Measurements from ENCODE around the gene KIF1C.

The KIF1C gene

GRCh38 chr17:5031365-5032082 is 33.8 kb downstream of the KIF1C start (continued):
- TF ChIP-seq ZSCAN4 (tag by site-specific recombination; IDR thresholded peaks at IDR 0.05) (no peak), ZNF791 (tag by site-specific recombination; IDR thresholded peaks at IDR 0.05) (no peak), ZNF639 (tag by site-specific recombination; IDR thresholded peaks at IDR 0.05) (no peak), ZNF350 (tag by site-specific recombination; IDR thresholded peaks at IDR 0.05) (no peak), ZNF707 (tag by site-specific recombination; IDR thresholded peaks at IDR 0.05) (no peak), OVOL3 (tag by site-specific recombination; IDR thresholded peaks at IDR 0.05) (no peak), ZNF785 (tag by site-specific recombination; IDR thresholded peaks at IDR 0.05) (no peak), RBAK (tag by site-specific recombination; IDR thresholded peaks at IDR 0.05) (no peak), HIC1 (tag by site-specific recombination; IDR thresholded peaks at IDR 0.05) (no peak), KLF9 (tag by site-specific recombination; IDR thresholded peaks at IDR 0.05; ENCODE audit: low read depth) (no peak), TSHZ1 (tag by site-specific recombination; IDR thresholded peaks at IDR 0.05; ENCODE audit: borderline replicate concordance) (no peak), ZNF274 (IDR thresholded peaks at IDR 0.05; ENCODE audit: low read length) (no peak), ZNF274 (tag by site-specific recombination; IDR thresholded peaks at IDR 0.05; ENCODE audit: borderline replicate concordance) (no peak), ZNF501 (tag by site-specific recombination; IDR thresholded peaks at IDR 0.05) (no peak), ZNF629 (tag by site-specific recombination; IDR thresholded peaks at IDR 0.05) (no peak), ZNF658 (tag by site-specific recombination; IDR thresholded peaks at IDR 0.05) (no peak), KLF16 (tag by site-specific recombination; IDR thresholded peaks at IDR 0.05) (no peak), ZBTB7A (tag by site-specific recombination; IDR thresholded peaks at IDR 0.05; ENCODE audit: low read depth) (no peak), ATF2 (tag by site-specific recombination; IDR thresholded peaks at IDR 0.05; ENCODE audit: low read depth) (no peak), ZNF704 (tag by site-specific recombination; IDR thresholded peaks at IDR 0.05) (no peak), ZNF248 (tag by site-specific recombination; IDR thresholded peaks at IDR 0.05) (no peak), ZNF398 (tag by site-specific recombination; IDR thresholded peaks at IDR 0.05) (peak; percentile 22; the same call in 1 of the 2 replicates), ZNF488 (tag by site-specific recombination; IDR thresholded peaks at IDR 0.05) (no peak), ZNF747 (tag by site-specific recombination; IDR thresholded peaks at IDR 0.05) (no peak), ZNF112 (tag by site-specific recombination; IDR thresholded peaks at IDR 0.05) (no peak), ZNF560 (tag by site-specific recombination; IDR thresholded peaks at IDR 0.05; ENCODE audit: borderline replicate concordance) (no peak), ZNF701 (tag by site-specific recombination; IDR thresholded peaks at IDR 0.05) (no peak)
